HEK293T (cell line): ENCODE measurements around the gene RNF141.

Experiments
- CTCF ChIA-PET: fragments of 350-600 bp; formaldehyde crosslinking; extraction: SDS; loops from one replicate; lab custom pipeline; 2021; ENCODE audit warnings: antibody characterized with exemption, inconsistent platforms; lab: Yijun Ruan, JAX
- POLR2A ChIA-PET: fragments of 350-600 bp; formaldehyde crosslinking; extraction: SDS; loops from one replicate; lab custom pipeline; 2020; ENCODE audit warnings: antibody characterized with exemption, inconsistent platforms; lab: Yijun Ruan, JAX
- DNase-seq: peaks from one replicate; pipeline ENCODE4 v3.0.0; 2012; ENCODE audit warnings: mixed read lengths; ENCODE audit errors: extremely low spot score
- ARNT ChIP-seq: fragments of 450-650 bp; IDR thresholded peaks from 2 replicates; pipeline ENCODE4 v1.6.1; 2017; ENCODE audit warnings: mild to moderate bottlenecking
- BHLHE40 ChIP-seq: fragments of 450-650 bp; IDR thresholded peaks from 2 replicates; pipeline ENCODE4 v1.6.1; 2016; ENCODE audit warnings: mild to moderate bottlenecking, moderate library complexity, borderline replicate concordance
- CTBP1 ChIP-seq: fragments of 450-650 bp; IDR thresholded peaks from 2 replicates; pipeline ENCODE4 v1.6.1; 2016; ENCODE audit warnings: borderline replicate concordance
- ELF4 ChIP-seq: fragments of 450-650 bp; IDR thresholded peaks from 2 replicates; pipeline ENCODE4 v1.6.1; 2017; ENCODE audit warnings: antibody characterized with exemption
- FOXA1 ChIP-seq: fragments of 450-650 bp; IDR thresholded peaks from 2 replicates; pipeline ENCODE4 v1.6.1; 2016; ENCODE audit warnings: mild to moderate bottlenecking
- FOXK2 ChIP-seq: fragments of 450-650 bp; IDR thresholded peaks from 2 replicates; pipeline ENCODE4 v1.6.1; 2016; ENCODE audit warnings: mild to moderate bottlenecking
- FOXM1 ChIP-seq: fragments of 450-650 bp; IDR thresholded peaks from 2 replicates; pipeline ENCODE4 v1.6.1; 2017; ENCODE audit warnings: mild to moderate bottlenecking, borderline replicate concordance
- HDGF ChIP-seq: fragments of 450-650 bp; IDR thresholded peaks from 2 replicates; pipeline ENCODE4 v1.6.1; 2017; ENCODE audit warnings: antibody characterized with exemption, borderline replicate concordance
- L3MBTL2 ChIP-seq: fragments of 450-650 bp; conservative IDR thresholded peaks from 2 replicates; pipeline ENCODE4 v1.6.1; 2016; ENCODE audit warnings: mild to moderate bottlenecking
- LEF1 ChIP-seq: fragments of 450-650 bp; IDR thresholded peaks from 2 replicates; pipeline ENCODE4 v1.6.1; 2017; ENCODE audit warnings: mild to moderate bottlenecking, borderline replicate concordance
- NFRKB ChIP-seq: fragments of 450-650 bp; IDR thresholded peaks from 2 replicates; pipeline ENCODE4 v1.6.1; 2016; ENCODE audit warnings: mild to moderate bottlenecking, moderate library complexity
- SP1 ChIP-seq: fragments of 450-650 bp; IDR thresholded peaks from 2 replicates; pipeline ENCODE4 v1.6.1; 2017
- SUZ12 ChIP-seq: fragments of 450-650 bp; IDR thresholded peaks from 2 replicates; pipeline ENCODE4 v1.6.1; 2016; ENCODE audit warnings: mild to moderate bottlenecking
- TARDBP ChIP-seq: fragments of 450-650 bp; IDR thresholded peaks from 2 replicates; pipeline ENCODE4 v1.6.1; 2016
- ZNF384 ChIP-seq: fragments of 450-650 bp; IDR thresholded peaks from 2 replicates; pipeline ENCODE4 v1.6.1; 2016
- TF ChIP-seq, protein P1 (sequence below): fragments of 450-650 bp; IDR thresholded peaks from 2 replicates; pipeline ENCODE4 v1.6.1; 2016

Gene RNF141

DNA sequence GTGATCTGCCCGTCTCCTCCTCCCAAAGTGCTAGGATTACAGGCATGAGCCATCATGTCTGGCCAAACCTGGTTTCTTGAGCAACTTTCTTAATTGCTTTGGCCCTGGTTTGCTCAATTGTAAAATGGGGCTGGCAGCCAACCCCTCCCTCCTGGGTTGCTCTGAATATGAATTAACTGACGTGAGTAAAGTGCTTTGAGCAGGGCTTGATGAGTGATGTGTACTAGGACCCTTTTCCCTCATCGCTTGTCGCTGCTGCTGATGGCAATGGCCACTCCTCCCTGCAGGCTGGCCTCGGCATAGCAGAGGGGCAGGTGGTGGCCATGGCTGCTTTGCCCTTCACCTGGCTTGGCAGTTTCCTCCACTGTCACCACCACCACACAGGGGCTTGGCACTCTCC, 41.5 kb downstream of the RNF141 start:
- ChIA-PET CTCF (no interaction called here), POLR2A (no interaction called here)
- no peak for DNase-seq
- TF ChIP-seq HDGF (no peak), ZNF384 (no peak), FOXK2 (no peak), ARNT (no peak), FOXA1 (no peak), SP1 (no peak), ELF4 (no peak)

DNA sequence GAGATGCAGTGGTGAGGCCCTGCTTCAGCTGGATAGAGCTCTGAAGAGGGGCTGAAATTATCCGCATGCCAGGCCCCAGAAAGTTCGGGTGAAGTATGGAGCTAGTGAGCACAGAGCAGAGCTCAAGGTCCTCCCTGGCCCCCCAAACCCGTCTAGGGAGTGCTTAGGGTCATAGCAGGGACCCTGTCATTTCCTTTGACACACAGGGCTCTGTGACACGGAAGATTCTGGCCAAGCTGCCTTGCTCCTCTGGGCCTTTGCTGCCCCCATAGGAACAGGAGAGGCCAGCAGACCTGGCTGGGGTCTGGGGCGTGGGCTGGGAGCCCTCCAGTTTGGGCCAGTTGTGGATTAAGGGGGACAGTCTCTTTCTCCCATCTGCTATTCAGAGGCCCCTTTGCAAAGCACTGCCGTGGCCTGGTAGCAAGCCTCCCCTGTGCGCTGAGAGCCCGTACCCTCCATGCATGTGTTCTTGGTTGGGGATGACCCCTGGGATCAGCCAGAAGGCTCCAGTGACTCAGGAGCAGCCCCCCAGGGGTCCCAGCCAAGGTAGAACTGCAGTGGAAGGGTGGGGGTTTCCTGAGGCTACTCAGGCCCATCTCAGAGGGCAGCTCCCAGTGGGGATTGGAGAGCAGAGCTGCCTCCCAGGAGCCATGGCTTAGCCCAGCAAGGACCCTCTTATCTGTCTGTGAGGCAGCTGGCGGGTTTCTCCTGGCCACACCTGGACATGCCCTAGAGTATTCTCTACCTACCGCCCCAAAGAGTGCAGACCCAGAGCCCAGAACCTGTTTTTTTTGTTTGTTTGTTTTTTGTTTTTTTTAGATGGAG, 42.3 kb downstream of the RNF141 start:
- no peak for TF ChIP-seq ARNT
- no peak for TF ChIP-seq SUZ12
- no peak for TF ChIP-seq CTBP1
- no peak for TF ChIP-seq FOXA1
- no peak for TF ChIP-seq LEF1
- no peak for TF ChIP-seq NFRKB
- TF ChIP-seq L3MBTL2: no peak
- no peak for TF ChIP-seq BHLHE40
- TF ChIP-seq FOXM1: no peak
- DNase-seq: no peak
- ChIA-PET POLR2A (no interaction called here), CTCF (no interaction called here)

DNA sequence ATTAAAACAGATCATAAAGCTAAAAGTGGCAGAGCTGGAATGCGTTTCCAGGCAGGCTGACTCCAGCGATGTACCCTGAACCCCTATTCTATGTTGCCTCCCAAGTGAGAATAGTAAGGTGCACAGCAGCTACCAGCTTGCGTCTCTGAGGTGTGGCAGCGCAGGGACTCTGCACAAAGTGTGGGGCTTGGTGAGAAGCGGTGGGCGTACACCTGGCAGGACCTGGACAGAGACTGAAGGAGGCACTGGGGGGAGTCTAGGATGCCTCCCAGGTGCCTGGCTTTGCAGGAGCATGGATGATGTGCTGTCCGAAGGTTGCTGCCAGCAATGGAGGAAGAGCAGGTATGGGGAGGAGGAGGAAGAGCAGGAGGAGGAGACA, 43.0 kb downstream of the RNF141 start:
- no peak for DNase-seq
- CTCF ChIA-PET: no interaction called here
- POLR2A ChIA-PET: no interaction called here
- TF ChIP-seq FOXM1 (no peak), TARDBP (no peak), FOXA1 (no peak), SUZ12 (no peak), SP1 (no peak), ZNF384 (no peak), L3MBTL2 (no peak), FOXK2 (no peak), ARNT (no peak), NFRKB (no peak), CTBP1 (no peak), LEF1 (no peak), BHLHE40 (no peak), HDGF (no peak), ELF4 (no peak)
- TF ChIP-seq, protein P1, sequence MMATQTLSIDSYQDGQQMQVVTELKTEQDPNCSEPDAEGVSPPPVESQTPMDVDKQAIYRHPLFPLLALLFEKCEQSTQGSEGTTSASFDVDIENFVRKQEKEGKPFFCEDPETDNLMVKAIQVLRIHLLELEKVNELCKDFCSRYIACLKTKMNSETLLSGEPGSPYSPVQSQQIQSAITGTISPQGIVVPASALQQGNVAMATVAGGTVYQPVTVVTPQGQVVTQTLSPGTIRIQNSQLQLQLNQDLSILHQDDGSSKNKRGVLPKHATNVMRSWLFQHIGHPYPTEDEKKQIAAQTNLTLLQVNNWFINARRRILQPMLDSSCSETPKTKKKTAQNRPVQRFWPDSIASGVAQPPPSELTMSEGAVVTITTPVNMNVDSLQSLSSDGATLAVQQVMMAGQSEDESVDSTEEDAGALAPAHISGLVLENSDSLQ: no peak

DNA sequence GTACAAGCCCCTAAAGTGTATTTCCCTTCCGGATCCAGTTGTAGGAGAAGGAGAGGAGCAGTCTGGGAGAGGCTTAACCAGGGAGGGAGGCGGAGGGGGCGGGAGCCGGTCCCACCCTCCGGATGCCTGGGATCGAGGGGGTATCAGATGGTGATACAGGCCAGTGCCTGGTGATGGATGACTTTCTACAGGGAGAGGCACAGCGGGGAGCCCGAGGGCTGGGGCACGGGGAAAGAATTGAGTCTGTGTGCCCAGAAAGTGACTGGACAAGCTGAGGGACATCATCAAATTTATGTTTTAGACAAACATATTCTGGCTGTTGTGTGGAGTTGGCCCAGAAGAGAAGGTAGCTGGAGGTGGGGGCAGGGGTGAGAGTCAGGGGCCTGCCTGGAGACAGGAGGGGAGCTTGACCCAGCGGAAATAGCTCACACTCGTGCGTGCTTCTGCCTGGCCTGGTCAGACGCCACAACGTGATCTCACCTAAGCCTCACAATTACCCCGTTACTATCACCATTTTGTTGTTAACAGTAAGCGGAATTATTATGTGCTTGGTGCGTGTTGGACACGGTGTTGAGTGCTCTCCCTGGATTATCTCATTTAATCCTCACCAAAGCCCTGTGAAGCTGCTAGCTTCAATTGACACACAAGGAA, 43.5 kb downstream of the RNF141 start:
- ChIA-PET CTCF (no interaction called here), POLR2A (no interaction called here)
- no peak for TF ChIP-seq LEF1
- no peak for TF ChIP-seq FOXA1
- no peak for TF ChIP-seq ARNT
- no peak for TF ChIP-seq BHLHE40
- no peak for DNase-seq

DNA sequence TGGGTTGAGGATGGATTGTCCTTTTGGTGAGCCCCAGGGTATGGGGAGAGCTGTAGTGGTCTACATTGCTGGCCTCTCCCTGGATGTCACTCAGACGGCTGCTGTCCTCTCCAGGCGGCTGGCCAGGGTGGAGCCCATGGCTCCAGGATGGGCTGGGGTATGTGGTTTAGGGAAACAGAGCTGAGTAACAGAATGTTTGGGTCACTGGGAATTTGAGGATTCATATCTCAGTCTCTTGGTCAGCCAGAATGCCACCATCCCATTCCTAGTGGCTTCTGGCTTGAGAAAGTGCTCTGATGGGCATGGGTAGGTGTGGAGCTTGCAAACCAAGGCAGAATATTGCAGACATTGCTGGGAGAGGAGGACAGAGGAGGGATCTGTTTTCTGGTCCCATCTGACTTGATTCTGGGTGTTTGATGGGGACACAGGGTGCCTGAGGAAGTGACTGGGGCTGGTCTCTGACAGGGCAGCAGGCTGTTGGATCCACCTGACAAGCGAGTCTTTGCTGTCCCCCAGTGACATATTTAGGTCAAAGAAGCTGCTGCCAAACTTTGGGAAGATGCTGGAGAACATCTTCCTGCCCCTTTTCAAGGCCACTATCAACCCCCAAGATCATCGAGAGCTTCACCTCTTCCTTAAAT, 44.6 kb downstream of the RNF141 start:
- DNase-seq: no peak
- POLR2A ChIA-PET: no interaction called here
- no peak for TF ChIP-seq L3MBTL2
- no peak for TF ChIP-seq ARNT
- no peak for TF ChIP-seq NFRKB
- TF ChIP-seq HDGF: no peak
- TF ChIP-seq TARDBP: no peak
- CTCF ChIA-PET: no interaction called here

DNA sequence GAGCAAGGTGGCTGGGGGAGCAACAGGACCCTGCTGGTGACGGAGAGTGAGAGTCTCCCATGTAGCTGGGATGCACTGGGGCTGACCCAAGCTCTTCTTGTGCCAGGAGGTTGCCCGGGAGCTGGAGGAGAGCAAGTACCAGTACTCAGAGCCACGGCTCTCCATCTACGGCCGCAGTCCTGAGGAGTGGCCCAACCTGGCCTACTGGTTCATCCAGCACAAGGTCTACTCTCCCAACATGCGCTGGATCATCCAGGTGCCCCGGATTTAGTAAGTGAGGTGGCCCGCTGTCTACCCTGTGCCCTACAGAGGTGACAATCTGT, 45.6 kb downstream of the RNF141 start:
- ChIA-PET POLR2A (no interaction called here), CTCF (no interaction called here)
- no peak for TF ChIP-seq L3MBTL2
- TF ChIP-seq SUZ12: no peak
- TF ChIP-seq CTBP1: no peak
- TF ChIP-seq LEF1: no peak
- TF ChIP-seq, protein P1: no peak
- no peak for TF ChIP-seq ARNT
- TF ChIP-seq FOXM1: no peak
- TF ChIP-seq BHLHE40: no peak
- TF ChIP-seq HDGF: no peak
- TF ChIP-seq ELF4: no peak
- no peak for TF ChIP-seq FOXA1
- no peak for TF ChIP-seq SP1
- no peak for TF ChIP-seq NFRKB
- no peak for TF ChIP-seq TARDBP
- TF ChIP-seq FOXK2: no peak
- TF ChIP-seq ZNF384: no peak
- no peak for DNase-seq
